ENCODE data around the gene PRMT1. TPM values are rescaled to one million over a fixed set of nuclear protein-coding genes. Genes with fewer than 3 reads are reported as not detected.

PRMT1 gene
- total RNA-seq, 1 donor from 2014 or later, result 90.8 TPM

GRCh38 chr19:49645995-49646394 is 31.1 kb upstream of the PRMT1 start:
- Histone ChIP-seq H3K4me1 (peaks cover 14% of the 10 kb centered on the region), H3K27ac (no peak overlapping the region), H3K9me3 (no peaks in the 10 kb centered on the region), H3K4me3 (no peak overlapping the region), H3K36me3 (peaks cover 45% of the 10 kb centered on the region), H3K27me3 (no peaks in the 10 kb centered on the region)
- intact Hi-C loops (cut with DNase I), result no loop called here
- ATAC-seq (no peak), DNase-seq (peak; percentile 58)
- no peak for TF ChIP-seq CTCF (IDR thresholded peaks at IDR 0.05)

- H3K4me3 ChIP-seq, result no peak overlapping the region
- H3K36me3 ChIP-seq, result peaks cover 45% of the 10 kb centered on the region
- no peaks in the 10 kb centered on the region for H3K27me3 ChIP-seq
- H3K27ac ChIP-seq, result no peak overlapping the region
- no peak for TF ChIP-seq CTCF (IDR thresholded peaks at IDR 0.05)
- DNase-seq (no peak), ATAC-seq (no peak)
- H3K9me3 ChIP-seq, result no peaks in the 10 kb centered on the region
- intact Hi-C loops (cut with DNase I), result no loop called here
- H3K4me1 ChIP-seq, result peaks cover 14% of the 10 kb centered on the region
Measured at GRCh38 chr19:49646586-49646985, 30.5 kb upstream of the PRMT1 start.

- Histone ChIP-seq H3K4me1 (no peaks in the 10 kb centered on the region), H3K9me3 (no peaks in the 10 kb centered on the region), H3K27ac (no peak overlapping the region), H3K4me3 (no peak overlapping the region), H3K27me3 (no peaks in the 10 kb centered on the region), H3K36me3 (peaks cover 86% of the 10 kb centered on the region)
- DNase-seq (peak; percentile 58), ATAC-seq (no peak)
- no peak for TF ChIP-seq CTCF (IDR thresholded peaks at IDR 0.05)
- intact Hi-C loops (cut with DNase I), result no loop called here
Measured at GRCh38 chr19:49651029-49651819, 25.8 kb upstream of the PRMT1 start.

- Histone ChIP-seq H3K4me1 (no peaks in the 10 kb centered on the region), H3K27me3 (no peaks in the 10 kb centered on the region), H3K27ac (no peak overlapping the region), H3K9me3 (no peaks in the 10 kb centered on the region), H3K36me3 (peaks cover 86% of the 10 kb centered on the region), H3K4me3 (no peak overlapping the region)
- intact Hi-C loops (cut with DNase I), result no loop called here
- DNase-seq (no peak), ATAC-seq (no peak)
- TF ChIP-seq CTCF (IDR thresholded peaks at IDR 0.05), result no peak
Measured at GRCh38 chr19:49651820-49652550, 25.1 kb upstream of the PRMT1 start.

GRCh38 chr19:49652551-49653465 is 24.3 kb upstream of the PRMT1 start:
- ATAC-seq, result no peak
- Histone ChIP-seq H3K9me3 (no peaks in the 10 kb centered on the region), H3K4me3 (no peak overlapping the region), H3K27ac (no peak overlapping the region), H3K4me1 (no peaks in the 10 kb centered on the region), H3K36me3 (peaks cover 86% of the 10 kb centered on the region), H3K27me3 (no peaks in the 10 kb centered on the region)
- intact Hi-C loops (cut with DNase I), result no loop called here
- TF ChIP-seq CTCF (IDR thresholded peaks at IDR 0.05), result no peak
- no peak for DNase-seq
